Duodenal mucosa (tissue), 2 donors: Measurements from ENCODE around the gene NOPCHAP1.
"Not testable (repeated sequence)": the region's sequence is repeated elsewhere in the genome, so short reads cannot be mapped to it uniquely, and the experiment has no call there.

Source experiments
- H3K27ac ChIP-seq: one replicate; pipeline ENCODE4 v1.7.0; 2013; ENCODE audit warnings: low read depth, low read length
- H3K27me3 ChIP-seq, 2 donors: one replicate each; pipeline ENCODE4 v1.7.0; 2013; ENCODE audit warnings: low read length in 2 of 2, control low read depth in 1 of 2; ENCODE audit not compliant: insufficient read depth in 2 of 2, control insufficient read depth in 1 of 2
- H3K36me3 ChIP-seq, 2 donors: one replicate each; pipeline ENCODE4 v1.7.0; 2013; ENCODE audit warnings: low read length in 2 of 2, control low read depth in 1 of 2; ENCODE audit not compliant: insufficient read depth in 2 of 2, control insufficient read depth in 1 of 2
- H3K4me1 ChIP-seq, 2 donors: one replicate each; pipeline ENCODE4 v1.7.0; 2013; ENCODE audit warnings: low read length in 2 of 2, control low read depth in 1 of 2; ENCODE audit not compliant: insufficient read depth in 2 of 2, control insufficient read depth in 1 of 2
- H3K4me3 ChIP-seq, 2 donors: one replicate each; pipeline ENCODE4 v1.7.0; 2013; ENCODE audit warnings: low read length in 2 of 2, low read depth in 1 of 2
- H3K9ac ChIP-seq, 2 donors: one replicate each; pipeline ENCODE4 v1.7.0; 2013; ENCODE audit warnings: low read length in 2 of 2, low read depth in 1 of 2
- H3K9me3 ChIP-seq, 2 donors: one replicate each; pipeline ENCODE4 v1.7.0; 2013; ENCODE audit warnings: low read length in 2 of 2, control low read depth in 1 of 2; ENCODE audit not compliant: control insufficient read depth in 1 of 2

NOPCHAP1 gene

GRCh38 chr12:104986022-104986941 lies at the start of gene NOPCHAP1:
TSS of gene NOPCHAP1 (plus strand) at chr12:104986316. CDS start at chr12:104986353, 37 bp downstream.
- peak within 1 kb of the TSS; percentile 82 to 87 for H3K4me3 ChIP-seq
- H3K9me3 ChIP-seq = no peaks in the 10 kb centered on the region
- H3K27ac ChIP-seq = peak within 1 kb of the TSS; percentile 42
- no peaks in the 10 kb centered on the region for H3K27me3 ChIP-seq
- H3K4me1 ChIP-seq = peaks cover 12 to 13% of the 10 kb centered on the region in 2 donors
- H3K9ac ChIP-seq = peak within 1 kb of the TSS; percentile 58 to 62
- peaks cover 3 to 12% of the 10 kb centered on the region in 2 donors for H3K36me3 ChIP-seq

GRCh38 chr12:104938371-104938770 lies 47.7 kb upstream of the NOPCHAP1 start:
- Histone ChIP-seq H3K27me3 (no peaks in the 10 kb centered on the region), H3K27ac (no peak overlapping the region), H3K4me3 (no peak overlapping the region), H3K4me1 (peaks cover 0 to 11% of the 10 kb centered on the region in 2 donors), H3K36me3 (peaks cover 0 to 3% of the 10 kb centered on the region in 2 donors), H3K9ac (no peak overlapping the region), H3K9me3 (no peaks in the 10 kb centered on the region)

- no peaks in the 10 kb centered on the region for H3K27me3 ChIP-seq
- no peak overlapping the region for H3K27ac ChIP-seq
- no peak overlapping the region for H3K4me3 ChIP-seq
- no peaks in the 10 kb centered on the region for H3K9me3 ChIP-seq
- no peak overlapping the region for H3K9ac ChIP-seq
- H3K4me1 ChIP-seq = peaks cover 1 to 11% of the 10 kb centered on the region in 2 donors
- peaks cover 0 to 3% of the 10 kb centered on the region in 2 donors for H3K36me3 ChIP-seq
These were observed 47.0 kb upstream of the NOPCHAP1 start for GRCh38 chr12:104939089-104939488.

GRCh38 chr12:104941454-104941853 lies 44.7 kb upstream of the NOPCHAP1 start:
- Histone ChIP-seq H3K9me3 (no peaks in the 10 kb centered on the region), H3K36me3 (peaks cover 0 to 3% of the 10 kb centered on the region in 2 donors), H3K9ac (no peak overlapping the region), H3K4me1 (peaks cover 6 to 11% of the 10 kb centered on the region in 2 donors), H3K4me3 (no peak overlapping the region), H3K27ac (no peak overlapping the region), H3K27me3 (no peaks in the 10 kb centered on the region)

GRCh38 chr12:104942075-104942474 lies 44.0 kb upstream of the NOPCHAP1 start:
- Histone ChIP-seq H3K9me3 (no peaks in the 10 kb centered on the region), H3K27ac (no peak overlapping the region), H3K36me3 (peaks cover 0 to 3% of the 10 kb centered on the region in 2 donors), H3K27me3 (no peaks in the 10 kb centered on the region), H3K4me1 (peaks cover 6 to 11% of the 10 kb centered on the region in 2 donors), H3K9ac (no peak overlapping the region), H3K4me3 (no peak overlapping the region)

- not testable (repeated sequence) for H3K9me3 ChIP-seq, H3K9ac ChIP-seq, H3K36me3 ChIP-seq, H3K27me3 ChIP-seq, H3K27ac ChIP-seq, H3K4me1 ChIP-seq, H3K4me3 ChIP-seq
These were observed 42.7 kb upstream of the NOPCHAP1 start for GRCh38 chr12:104943401-104943800.

- Histone ChIP-seq H3K4me1 (peaks cover 1 to 6% of the 10 kb centered on the region in 2 donors), H3K27ac (no peak overlapping the region), H3K9me3 (no peaks in the 10 kb centered on the region), H3K36me3 (no peaks in the 10 kb centered on the region), H3K27me3 (no peaks in the 10 kb centered on the region), H3K9ac (peak overlapping the region in 1 of 2 donors; percentile 45), H3K4me3 (peak overlapping the region in 1 of 2 donors; percentile 7)
These were observed 41.9 kb upstream of the NOPCHAP1 start for GRCh38 chr12:104944252-104944651.

- peaks cover 22 to 31% of the 10 kb centered on the region in 2 donors for H3K4me1 ChIP-seq
- H3K9ac ChIP-seq, H3K27me3 ChIP-seq, H3K4me3 ChIP-seq, H3K27ac ChIP-seq, H3K9me3 ChIP-seq, H3K36me3 ChIP-seq: not testable (repeated sequence)
These were observed 37.4 kb upstream of the NOPCHAP1 start for GRCh38 chr12:104948716-104949115.

- Histone ChIP-seq H3K9ac (peak overlapping the region; percentile 41 to 51), H3K4me1 (peaks cover 21 to 41% of the 10 kb centered on the region in 2 donors), H3K36me3 (no peaks in the 10 kb centered on the region), H3K27me3 (no peaks in the 10 kb centered on the region), H3K9me3 (no peaks in the 10 kb centered on the region), H3K4me3 (peak overlapping the region in 1 of 2 donors; percentile 49), H3K27ac (peak overlapping the region; percentile 76)
These were observed 34.2 kb upstream of the NOPCHAP1 start for GRCh38 chr12:104951759-104952509.

GRCh38 chr12:104952816-104953215 lies 33.3 kb upstream of the NOPCHAP1 start:
- H3K27me3 ChIP-seq = no peaks in the 10 kb centered on the region
- peak overlapping the region; percentile 76 for H3K27ac ChIP-seq
- peaks cover 21 to 41% of the 10 kb centered on the region in 2 donors for H3K4me1 ChIP-seq
- peak overlapping the region; percentile 37 to 49 for H3K4me3 ChIP-seq
- peak overlapping the region; percentile 41 to 51 for H3K9ac ChIP-seq
- H3K36me3 ChIP-seq = no peaks in the 10 kb centered on the region
- no peaks in the 10 kb centered on the region for H3K9me3 ChIP-seq
